HL-60 (cell line): ENCODE data around the gene GNG7.

Experiments used
- CTCF ChIP-seq: IDR thresholded peaks from one replicate; pipeline ENCODE4 v1.5.1; 2011; ENCODE audit warnings: low read length, control low read depth, inconsistent platforms; ENCODE audit not compliant: insufficient read depth
- POLR2AphosphoS5 ChIP-seq: IDR thresholded peaks from 2 replicates; pipeline ENCODE4 v1.6.1; 2012; ENCODE audit warnings: low read depth

- TF ChIP-seq CTCF (no peak), POLR2AphosphoS5 (no peak)
These were observed 116.3 kb downstream of the GNG7 start for GRCh38 chr19:2586196-2586595.
